Measurements from ENCODE around the gene DPH7. TPM values are rescaled to one million over a fixed set of nuclear protein-coding genes. Genes with fewer than 3 reads are reported as not detected.
"Not testable (repeated sequence)": the region's sequence is repeated elsewhere in the genome, so short reads cannot be mapped to it uniquely, and the experiment has no call there.

Gene DPH7
- total RNA-seq, 1 experiment from 2014 or later = 54.4 TPM

- Histone ChIP-seq H3K9me2 (ENCODE audit: insufficient read depth) (no peaks in the 10 kb centered on the region), H3K27ac (ENCODE audit: low read depth, low read length) (no peak overlapping the region), H4K20me1 (ENCODE audit: insufficient read depth) (no peaks in the 10 kb centered on the region), H3K9me3 (ENCODE audit: control insufficient read depth in 1 of 2, insufficient read depth in 1 of 2, low read depth in 1 of 2, low read length in 2 of 2) (no peaks in the 10 kb centered on the region), H3K27me3 (ENCODE audit: insufficient read depth, low read length) (no peaks in the 10 kb centered on the region), H2AFZ (ENCODE audit: low read depth, low read length, poor library complexity, severe bottlenecking) (no peak overlapping the region), H3K4me1 (ENCODE audit: control insufficient read depth in 1 of 2, insufficient read depth in 2 of 2, low read length in 2 of 2) (no peaks in the 10 kb centered on the region), H3K79me2 (ENCODE audit: insufficient read depth, low read length) (no peaks in the 10 kb centered on the region), H3K9ac (ENCODE audit: low read length) (no peak overlapping the region), H3K4me2 (ENCODE audit: low read length) (no peak overlapping the region), H3K4me3 (replicated peaks in 1 of 2; ENCODE audit: low read depth in 1 of 2, low read length in 2 of 2) (no peak overlapping the region), H3K36me3 (ENCODE audit: control insufficient read depth in 1 of 2, insufficient read depth in 2 of 2, low read length in 2 of 2) (no peaks in the 10 kb centered on the region)
- DNase-seq (ENCODE audit: low read depth, low spot score) (no peak), ATAC-seq (no peak)
- ChIA-PET RAD21 (ENCODE audit: low non-redundant PET in 1 of 2, low total read pairs in 2 of 2, uncharacterized antibody in 2 of 2, unreplicated experiment in 2 of 2) (no interaction called here), POLR2A (no interaction called here), CTCF (no interaction called here)
- no peak for TF ChIP-seq CTCF (IDR thresholded peaks at IDR 0.05 in 2 of 3, conservative IDR thresholded peaks at IDR 0.05 in 1 of 3; ENCODE audit: borderline replicate concordance in 1 of 3, insufficient read depth in 1 of 3, low read depth in 2 of 3, low read length in 2 of 3)
- no peak for TF ChIP-seq EZH2phosphoT487 (IDR thresholded peaks at IDR 0.05; ENCODE audit: borderline replicate concordance)
- TF ChIP-seq FOSL1 (IDR thresholded peaks at IDR 0.05; ENCODE audit: low read depth) = no peak
- TF ChIP-seq MAX (IDR thresholded peaks at IDR 0.05) = no peak
- no peak for TF ChIP-seq SRF (IDR thresholded peaks at IDR 0.05; ENCODE audit: low read depth)
- no peak for TF ChIP-seq CEBPB (IDR thresholded peaks at IDR 0.05; ENCODE audit: low read depth)
- TF ChIP-seq POLR2A (IDR thresholded peaks at IDR 0.05; ENCODE audit: borderline replicate concordance, extremely low read depth, insufficient read depth, insufficient read length) = no peak
- TF ChIP-seq POLR2AphosphoS5 (IDR thresholded peaks at IDR 0.05; ENCODE audit: low read depth, low read length) = no peak
- TF ChIP-seq YY1 (IDR thresholded peaks at IDR 0.05; ENCODE audit: extremely low read depth, insufficient replicate concordance, low read depth, low read length) = no peak
- TF ChIP-seq SIN3A (IDR thresholded peaks at IDR 0.05; ENCODE audit: low read depth) = no peak
- no TSS peak for BruUV-seq (replicated peaks)
- intact Hi-C loops (cut with micrococcal nuclease) = no loop called here
These were observed 59.2 kb downstream of the DPH7 start for GRCh38 chr9:137519553-137519952.

- intact Hi-C loops (cut with micrococcal nuclease) = not testable (repeated sequence)
These were observed 59.9 kb downstream of the DPH7 start for GRCh38 chr9:137518661-137519459.

More at GRCh38 chr9:137518661-137519459, 59.9 kb downstream of the DPH7 start:
- H3K4me2 ChIP-seq (ENCODE audit: low read length); DNase-seq (ENCODE audit: low read depth, low spot score); RAD21 ChIA-PET (ENCODE audit: low non-redundant PET in 1 of 2, low total read pairs in 2 of 2, uncharacterized antibody in 2 of 2, unreplicated experiment in 2 of 2); H3K4me1 ChIP-seq (ENCODE audit: control insufficient read depth in 1 of 2, insufficient read depth in 2 of 2, low read length in 2 of 2); H3K9ac ChIP-seq (ENCODE audit: low read length); H3K4me3 ChIP-seq (replicated peaks in 1 of 2; ENCODE audit: low read depth in 1 of 2, low read length in 2 of 2); POLR2A ChIA-PET; H3K9me3 ChIP-seq (ENCODE audit: control insufficient read depth in 1 of 2, insufficient read depth in 1 of 2, low read depth in 1 of 2, low read length in 2 of 2); H3K27me3 ChIP-seq (ENCODE audit: insufficient read depth, low read length); H3K27ac ChIP-seq (ENCODE audit: low read depth, low read length); H3K9me2 ChIP-seq (ENCODE audit: insufficient read depth); CTCF ChIA-PET; H2AFZ ChIP-seq (ENCODE audit: low read depth, low read length, poor library complexity, severe bottlenecking); H4K20me1 ChIP-seq (ENCODE audit: insufficient read depth); H3K36me3 ChIP-seq (ENCODE audit: control insufficient read depth in 1 of 2, insufficient read depth in 2 of 2, low read length in 2 of 2); ATAC-seq; H3K79me2 ChIP-seq (ENCODE audit: insufficient read depth, low read length); BruUV-seq (replicated peaks): not testable (repeated sequence)

Measured in HCT116 (cell line).